SK-N-MC (cell line): ENCODE results near the gene SLC25A53.

Source experiments
- EZH2 ChIP-seq: fragments of 200-600 bp; sonication (generic); IDR thresholded peaks from one replicate; pipeline ENCODE4 v1.6.1; 2017; ENCODE audit warnings: antibody characterized with exemption
- POLR2AphosphoS5 ChIP-seq: IDR thresholded peaks from 2 replicates; pipeline ENCODE4 v1.6.1; 2012; ENCODE audit warnings: mild to moderate bottlenecking, low read depth, low read length, borderline replicate concordance

GRCh38 chrX:104195013-104195412 lies 38.2 kb upstream of the SLC25A53 start:
- TF ChIP-seq POLR2AphosphoS5: no peak
- TF ChIP-seq EZH2: no peak
